SU-DHL-6 (cell line): ENCODE data around the gene EAF2.

Experiments
- H2AFZ ChIP-seq: fragments of 200-600 bp; sonication (generic); 2 replicates; pipeline ENCODE4 v1.6.1; 2014; ENCODE audit warnings: low read depth, mild to moderate bottlenecking, moderate library complexity, mixed read lengths, antibody characterized with exemption, low read length; ENCODE audit not compliant: severe bottlenecking
- H3F3A ChIP-seq: fragments of 200-600 bp; shearing (Covaris generic); 2 replicates; pipeline ENCODE4 v1.6.0; 2016; ENCODE audit warnings: antibody characterized with exemption, mild to moderate bottlenecking; ENCODE audit not compliant: insufficient read depth
- H3K27ac ChIP-seq: fragments of 200-600 bp; sonication (generic); 2 replicates; pipeline ENCODE4 v1.5.1; 2016; ENCODE audit warnings: low read depth, mild to moderate bottlenecking, low read length, moderate library complexity, mixed read lengths
- H3K27me3 ChIP-seq: fragments of 200-600 bp; sonication (generic), shearing (Covaris generic); 2 replicates; pipeline ENCODE4 v1.6.0; 2014; ENCODE audit warnings: mild to moderate bottlenecking, low read length
- H3K36me3 ChIP-seq: fragments of 200-600 bp; sonication (generic); 2 replicates; pipeline ENCODE4 v1.6.1; 2014; ENCODE audit warnings: mild to moderate bottlenecking, low read length, mixed read lengths
- H3K4me2 ChIP-seq: fragments of 300-600, 200-600 bp; shearing (Covaris generic), sonication (generic); 2 replicates; pipeline ENCODE4 v1.6.0; 2014; ENCODE audit warnings: low read length, low read depth, mild to moderate bottlenecking; ENCODE audit not compliant: poor library complexity, severe bottlenecking
- H3K4me3 ChIP-seq: fragments of 200-600 bp; sonication (generic); 2 replicates; pipeline ENCODE4 v1.5.1; 2014; ENCODE audit warnings: antibody characterized with exemption, low read length, mild to moderate bottlenecking, mixed read lengths; ENCODE audit not compliant: insufficient read depth, poor library complexity, severe bottlenecking
- H3K79me2 ChIP-seq: fragments of 200-600 bp; sonication (generic); 2 replicates; pipeline ENCODE4 v1.6.1; 2014; ENCODE audit warnings: mild to moderate bottlenecking, low read length, moderate library complexity; ENCODE audit not compliant: insufficient read depth
- H3K9ac ChIP-seq: fragments of 200-600 bp; sonication (generic); 2 replicates; pipeline ENCODE4 v1.7.0; 2014; ENCODE audit warnings: mild to moderate bottlenecking, low read length
- H3K9me2 ChIP-seq: fragments of 200-600 bp; sonication (generic); replicated peaks from 2 replicates; pipeline ENCODE4 v1.6.1; 2014; ENCODE audit warnings: low read length; ENCODE audit not compliant: insufficient read depth
- H3K9me3 ChIP-seq: fragments of 200-600 bp; sonication (generic); 2 replicates; pipeline ENCODE4 v1.6.1; 2014; ENCODE audit warnings: low read length, mixed read lengths; ENCODE audit not compliant: insufficient read depth
- H4K20me1 ChIP-seq: fragments of 200-600 bp; sonication (generic); 2 replicates; pipeline ENCODE4 v1.6.1; 2014; ENCODE audit warnings: low read depth, mild to moderate bottlenecking, antibody characterized with exemption, low read length, moderate library complexity, mixed read lengths
- EZH2phosphoT487 ChIP-seq: fragments of 200-600 bp; sonication (generic), shearing (Covaris generic); conservative IDR thresholded peaks from 2 replicates; pipeline ENCODE4 v1.6.1; 2018; ENCODE audit warnings: mild to moderate bottlenecking, antibody characterized with exemption, low read length, moderate library complexity, mixed read lengths
- TF ChIP-seq, protein P1 (sequence below): fragments of 200-600 bp; sonication (generic); IDR thresholded peaks from one replicate; pipeline ENCODE4 v1.5.1; 2017; ENCODE audit warnings: antibody characterized with exemption, mild to moderate bottlenecking, low read length, moderate library complexity; ENCODE audit not compliant: insufficient read depth, poor library complexity, severe bottlenecking

Gene EAF2

GRCh38 chr3:121896823-121897222, 61.8 kb downstream of the EAF2 start:
- TF ChIP-seq, protein P1, sequence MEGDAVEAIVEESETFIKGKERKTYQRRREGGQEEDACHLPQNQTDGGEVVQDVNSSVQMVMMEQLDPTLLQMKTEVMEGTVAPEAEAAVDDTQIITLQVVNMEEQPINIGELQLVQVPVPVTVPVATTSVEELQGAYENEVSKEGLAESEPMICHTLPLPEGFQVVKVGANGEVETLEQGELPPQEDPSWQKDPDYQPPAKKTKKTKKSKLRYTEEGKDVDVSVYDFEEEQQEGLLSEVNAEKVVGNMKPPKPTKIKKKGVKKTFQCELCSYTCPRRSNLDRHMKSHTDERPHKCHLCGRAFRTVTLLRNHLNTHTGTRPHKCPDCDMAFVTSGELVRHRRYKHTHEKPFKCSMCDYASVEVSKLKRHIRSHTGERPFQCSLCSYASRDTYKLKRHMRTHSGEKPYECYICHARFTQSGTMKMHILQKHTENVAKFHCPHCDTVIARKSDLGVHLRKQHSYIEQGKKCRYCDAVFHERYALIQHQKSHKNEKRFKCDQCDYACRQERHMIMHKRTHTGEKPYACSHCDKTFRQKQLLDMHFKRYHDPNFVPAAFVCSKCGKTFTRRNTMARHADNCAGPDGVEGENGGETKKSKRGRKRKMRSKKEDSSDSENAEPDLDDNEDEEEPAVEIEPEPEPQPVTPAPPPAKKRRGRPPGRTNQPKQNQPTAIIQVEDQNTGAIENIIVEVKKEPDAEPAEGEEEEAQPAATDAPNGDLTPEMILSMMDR = no peak
- TF ChIP-seq EZH2phosphoT487 = no peak
- H3K27ac ChIP-seq = no peak overlapping the region
- H3F3A ChIP-seq = no peaks in the 10 kb centered on the region; the same call in 1 of the 2 replicates
- no peak overlapping the region for H3K4me3 ChIP-seq
- no peaks in the 10 kb centered on the region for H3K9me3 ChIP-seq
- no peak overlapping the region for H3K4me2 ChIP-seq
- H2AFZ ChIP-seq = no peak overlapping the region
- H4K20me1 ChIP-seq = no peaks in the 10 kb centered on the region
- H3K9me2 ChIP-seq = no peaks in the 10 kb centered on the region
- H3K36me3 ChIP-seq = peaks cover 40% of the 10 kb centered on the region
- H3K79me2 ChIP-seq = no peaks in the 10 kb centered on the region
- H3K9ac ChIP-seq = no peak overlapping the region
- H3K27me3 ChIP-seq = no peaks in the 10 kb centered on the region

- Histone ChIP-seq H4K20me1 (no peaks in the 10 kb centered on the region), H3K9me3 (no peaks in the 10 kb centered on the region), H3K9ac (no peak overlapping the region), H3K9me2 (no peaks in the 10 kb centered on the region), H3K4me3 (no peak overlapping the region), H3K27me3 (no peaks in the 10 kb centered on the region), H3K27ac (no peak overlapping the region), H3F3A (no peaks in the 10 kb centered on the region; the same call in 1 of the 2 replicates), H2AFZ (no peak overlapping the region), H3K4me2 (no peak overlapping the region), H3K36me3 (peaks cover 42% of the 10 kb centered on the region), H3K79me2 (no peaks in the 10 kb centered on the region)
- TF ChIP-seq, protein P1 = no peak
- no peak for TF ChIP-seq EZH2phosphoT487
Observed at GRCh38 chr3:121897296-121897695, 62.3 kb downstream of the EAF2 start.

- Histone ChIP-seq H2AFZ (no peak overlapping the region), H3K9me2 (no peaks in the 10 kb centered on the region), H3K27ac (no peak overlapping the region), H3K9ac (no peak overlapping the region), H3K79me2 (no peaks in the 10 kb centered on the region), H3K9me3 (no peaks in the 10 kb centered on the region), H3K4me3 (no peak overlapping the region), H3K4me2 (no peak overlapping the region), H3K36me3 (peaks cover 28% of the 10 kb centered on the region; the same call in 1 of the 2 replicates), H3F3A (no peaks in the 10 kb centered on the region), H4K20me1 (no peaks in the 10 kb centered on the region), H3K27me3 (no peaks in the 10 kb centered on the region)
- no peak for TF ChIP-seq EZH2phosphoT487
- TF ChIP-seq, protein P1 = no peak
Observed at GRCh38 chr3:121913305-121913990, 78.4 kb downstream of the EAF2 start.
